Stimulated activated naive CD4-positive, alpha-beta T cell treated with Interleukin-2 at 50 U/mL for 16 hours (primary cell): Measurements from ENCODE around the gene CYP4F22.

Experiments
- DNase-seq: peaks from one replicate; lab custom pipeline; 2025; lab: John Stamatoyannopoulos, UW

CYP4F22 gene

DNA sequence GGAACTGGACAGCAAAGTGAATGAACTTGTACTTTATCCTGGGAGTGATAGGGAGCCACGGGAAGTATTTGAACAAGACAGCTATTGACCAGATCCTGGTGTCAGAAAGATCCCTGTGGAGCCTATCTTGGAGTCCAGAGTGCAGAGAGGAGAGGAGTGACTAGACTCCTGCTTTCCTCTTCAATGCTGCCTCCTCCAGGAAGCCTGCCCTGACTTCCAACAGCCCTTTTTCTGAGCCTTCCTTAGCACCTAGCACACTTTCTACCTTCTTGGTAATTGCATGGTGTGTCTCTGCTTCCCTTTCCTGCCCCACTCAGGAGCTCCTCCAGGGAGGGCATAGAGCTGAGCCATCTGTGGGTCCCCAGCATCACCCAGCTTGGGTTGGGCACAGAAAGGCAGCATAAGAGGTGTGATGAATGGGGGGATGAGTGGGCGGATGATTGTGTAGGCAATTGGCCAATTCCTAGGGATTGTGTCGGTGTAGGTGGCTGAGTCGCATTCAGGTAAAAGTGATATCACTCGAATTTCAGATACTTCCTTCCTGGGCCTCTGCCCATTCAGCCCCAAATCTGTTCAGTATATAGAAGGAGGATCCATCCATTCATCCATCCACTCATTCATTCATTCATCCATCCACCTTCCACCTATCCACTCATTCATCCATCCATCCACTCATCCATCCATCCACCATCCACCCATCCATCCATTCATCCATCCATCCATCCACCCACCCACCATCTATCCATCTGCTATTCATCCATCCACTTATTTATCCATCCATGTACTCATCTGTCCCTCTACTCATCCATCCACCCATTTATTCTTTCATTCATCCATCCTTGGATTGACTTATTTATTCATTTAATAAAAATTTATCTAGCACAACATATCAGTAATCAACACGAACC is 26.9 kb downstream of the CYP4F22 start:
- no peak for DNase-seq

DNA sequence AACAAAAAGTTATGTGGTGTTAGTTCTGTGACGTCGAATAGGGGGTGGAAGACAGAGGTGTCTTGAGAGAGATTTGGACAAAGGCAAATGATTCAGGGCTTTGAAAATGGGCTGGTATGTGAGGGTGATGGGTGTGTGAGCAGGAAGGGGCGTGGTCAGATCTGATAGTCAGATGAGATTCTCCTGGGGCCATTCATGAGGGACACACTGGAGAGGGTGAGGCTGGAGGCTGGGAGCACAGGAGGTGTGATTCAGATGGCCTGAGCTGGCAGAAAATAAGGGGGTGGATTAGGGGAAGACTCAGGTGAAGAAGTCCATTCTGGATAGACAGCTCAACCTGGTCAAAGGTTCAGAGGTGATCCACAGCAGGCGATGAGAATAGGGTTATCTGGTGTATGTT is 28.0 kb downstream of the CYP4F22 start:
- no peak for DNase-seq

DNA sequence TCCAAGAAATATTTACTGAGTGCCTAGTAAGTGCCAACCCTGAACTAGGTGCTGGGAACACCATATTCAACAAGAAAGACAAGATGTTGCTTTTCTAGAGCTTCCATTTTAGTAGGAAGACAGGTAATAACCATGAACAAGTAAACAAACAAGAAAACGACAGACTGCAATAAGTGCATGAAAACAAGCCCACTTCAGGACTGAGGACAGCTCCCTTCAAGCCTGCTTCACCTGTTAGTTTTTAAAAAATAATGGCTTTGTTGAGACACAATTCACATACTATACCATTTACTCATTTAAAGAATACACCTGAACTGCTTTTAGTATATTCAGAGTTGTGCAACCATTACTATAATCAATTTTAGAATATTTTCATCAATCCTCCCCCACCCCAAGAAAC is 30.4 kb downstream of the CYP4F22 start:
- no peak for DNase-seq

DNA sequence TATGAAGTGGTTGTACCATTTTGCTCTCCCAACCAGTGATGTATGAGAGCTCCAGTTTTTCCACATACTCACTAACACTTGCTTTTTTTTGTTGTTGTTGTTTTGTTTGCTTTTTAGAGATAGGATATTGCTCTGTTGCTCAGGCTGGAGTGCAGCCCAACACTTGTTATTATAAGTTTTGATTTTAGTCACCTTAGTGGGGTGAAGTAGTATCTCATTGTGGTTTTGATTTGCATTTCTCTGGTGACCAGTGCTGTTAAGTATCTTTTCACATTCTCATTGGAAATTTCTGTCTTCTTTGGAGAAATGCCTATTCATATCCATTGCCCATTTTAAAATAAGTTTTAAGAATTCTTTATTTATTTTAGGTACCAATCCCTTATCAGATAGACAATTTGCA is 31.3 kb downstream of the CYP4F22 start:
- no peak for DNase-seq

DNA sequence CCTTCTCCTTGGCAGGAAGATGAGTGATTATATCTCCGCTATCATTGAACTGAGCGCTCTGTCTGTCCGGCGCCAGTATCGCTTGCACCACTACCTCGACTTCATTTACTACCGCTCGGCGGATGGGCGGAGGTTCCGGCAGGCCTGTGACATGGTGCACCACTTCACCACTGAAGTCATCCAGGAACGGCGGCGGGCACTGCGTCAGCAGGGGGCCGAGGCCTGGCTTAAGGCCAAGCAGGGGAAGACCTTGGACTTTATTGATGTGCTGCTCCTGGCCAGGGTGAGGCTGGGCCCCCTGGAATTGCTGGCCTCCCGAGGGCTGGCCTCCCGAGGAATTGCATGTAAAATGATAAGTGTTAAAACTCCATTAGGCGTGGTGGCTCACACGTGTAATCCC is 32.1 kb downstream of the CYP4F22 start:
- DNase-seq = no peak

DNA sequence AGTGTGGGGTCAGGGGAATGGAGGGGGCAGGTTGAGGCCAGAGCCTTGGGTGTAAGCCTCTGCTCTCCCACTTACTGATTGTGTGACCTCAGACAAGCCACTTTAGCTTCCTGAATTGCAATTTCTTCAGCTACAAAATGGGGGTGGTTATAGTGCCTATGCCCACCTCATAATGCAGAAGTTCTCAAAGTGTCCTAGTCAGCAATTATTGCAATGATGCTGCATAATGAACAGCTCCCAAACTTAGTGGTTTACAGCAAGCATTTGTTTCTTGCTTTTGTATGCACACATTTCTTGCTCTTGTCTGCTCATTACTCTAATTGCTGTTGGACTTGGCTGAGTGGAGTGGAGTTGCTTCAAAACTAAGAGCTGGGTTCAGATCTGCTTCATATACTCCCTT is 36.0 kb downstream of the CYP4F22 start:
- DNase-seq = no peak

DNA sequence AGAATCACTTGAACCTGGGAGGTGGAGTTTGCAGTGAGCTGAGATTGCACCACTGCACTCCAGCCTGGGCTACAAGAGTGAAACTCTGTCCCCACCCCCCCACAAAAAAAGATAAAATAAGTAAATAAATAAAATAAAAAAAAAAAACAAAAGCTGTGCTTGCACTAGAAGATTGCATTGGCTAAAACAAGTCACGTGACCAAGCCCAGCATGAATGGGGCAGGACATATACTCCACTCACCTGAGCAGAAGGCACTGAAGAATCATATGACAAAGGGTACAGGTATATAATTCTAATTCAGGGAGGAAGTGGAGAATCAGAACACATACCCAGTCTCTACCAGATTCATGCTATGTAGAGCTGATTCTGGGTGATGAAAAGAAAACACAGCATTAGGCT is 36.6 kb downstream of the CYP4F22 start:
- DNase-seq = no peak

DNA sequence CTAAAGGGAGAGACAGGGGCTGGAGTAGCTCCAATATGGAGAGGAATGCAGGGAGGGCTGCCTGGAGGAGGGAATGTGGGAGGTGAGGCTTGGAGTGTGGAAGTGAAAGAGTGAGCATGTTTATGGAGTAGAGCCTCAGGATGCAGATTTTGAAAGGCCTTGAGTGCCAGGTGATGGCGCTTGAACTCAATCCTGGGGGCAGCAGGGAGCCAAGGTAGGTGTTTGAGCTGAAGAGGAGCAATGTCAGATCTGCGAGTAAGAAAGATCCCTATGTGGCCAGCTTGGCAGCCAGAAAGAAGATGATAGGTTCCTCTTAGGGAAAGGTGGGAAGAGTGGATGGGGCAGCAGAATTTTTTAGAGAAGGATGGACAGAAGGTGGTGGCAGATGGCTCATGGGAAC is 40.3 kb downstream of the CYP4F22 start:
- DNase-seq = no peak

DNA sequence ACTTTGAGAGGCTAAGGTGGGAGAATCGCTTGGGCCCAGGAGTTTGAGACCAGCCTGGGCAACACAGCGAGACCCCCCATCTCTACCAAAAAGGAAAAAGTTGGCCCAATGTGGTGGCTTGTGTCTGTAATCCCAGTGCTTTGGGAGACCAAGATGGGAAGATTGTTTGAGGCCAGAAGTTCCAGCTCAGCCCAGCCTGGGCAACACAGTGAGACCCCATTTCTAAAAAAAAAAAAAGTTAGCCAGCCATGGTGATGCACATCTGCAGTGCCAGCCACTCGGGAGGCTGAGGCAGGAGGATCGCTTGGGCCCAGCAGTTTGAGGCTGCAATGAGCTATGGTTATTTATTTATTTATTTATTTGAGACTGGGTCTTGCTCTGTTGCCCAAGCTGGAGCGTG is 41.3 kb downstream of the CYP4F22 start:
- DNase-seq = no peak

DNA sequence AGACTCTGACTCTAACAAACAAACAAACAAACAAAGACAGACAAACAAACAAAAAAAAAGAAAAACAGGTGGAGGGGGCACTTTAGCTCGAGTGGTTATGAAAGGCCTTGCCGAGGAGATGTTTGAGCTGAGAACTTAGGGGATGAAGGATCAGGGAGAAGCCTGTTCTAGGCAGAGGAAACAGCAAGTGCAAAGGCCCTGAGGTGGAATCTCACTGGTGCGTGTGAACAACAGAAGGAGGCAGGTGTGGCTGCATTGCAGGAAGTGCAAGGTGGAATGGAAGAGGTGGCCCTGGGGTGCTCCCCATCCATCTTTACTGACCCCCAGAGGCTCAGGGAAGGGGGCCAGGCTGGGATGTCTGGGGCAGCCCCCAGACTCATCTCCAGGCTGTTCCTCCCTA is 41.9 kb downstream of the CYP4F22 start:
- no peak for DNase-seq

DNA sequence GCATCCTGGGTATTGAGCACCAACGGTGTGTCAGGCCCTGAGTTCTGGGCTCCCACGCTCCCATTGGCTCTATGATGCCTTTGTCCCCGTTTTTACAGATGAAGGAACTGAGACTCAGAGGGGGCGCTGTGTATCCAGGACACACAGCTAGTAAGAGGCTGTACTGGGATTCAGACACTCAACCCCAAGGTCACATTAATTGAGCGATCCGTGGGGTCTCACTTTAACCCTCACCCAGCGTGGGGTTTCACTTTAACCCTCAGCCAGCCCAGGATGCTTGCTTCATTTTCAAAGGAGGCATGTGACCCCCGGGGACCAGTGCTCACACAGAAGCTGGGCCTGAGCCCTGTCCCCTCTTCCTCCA is 42.6 kb downstream of the CYP4F22 start:
- no peak for DNase-seq

DNA sequence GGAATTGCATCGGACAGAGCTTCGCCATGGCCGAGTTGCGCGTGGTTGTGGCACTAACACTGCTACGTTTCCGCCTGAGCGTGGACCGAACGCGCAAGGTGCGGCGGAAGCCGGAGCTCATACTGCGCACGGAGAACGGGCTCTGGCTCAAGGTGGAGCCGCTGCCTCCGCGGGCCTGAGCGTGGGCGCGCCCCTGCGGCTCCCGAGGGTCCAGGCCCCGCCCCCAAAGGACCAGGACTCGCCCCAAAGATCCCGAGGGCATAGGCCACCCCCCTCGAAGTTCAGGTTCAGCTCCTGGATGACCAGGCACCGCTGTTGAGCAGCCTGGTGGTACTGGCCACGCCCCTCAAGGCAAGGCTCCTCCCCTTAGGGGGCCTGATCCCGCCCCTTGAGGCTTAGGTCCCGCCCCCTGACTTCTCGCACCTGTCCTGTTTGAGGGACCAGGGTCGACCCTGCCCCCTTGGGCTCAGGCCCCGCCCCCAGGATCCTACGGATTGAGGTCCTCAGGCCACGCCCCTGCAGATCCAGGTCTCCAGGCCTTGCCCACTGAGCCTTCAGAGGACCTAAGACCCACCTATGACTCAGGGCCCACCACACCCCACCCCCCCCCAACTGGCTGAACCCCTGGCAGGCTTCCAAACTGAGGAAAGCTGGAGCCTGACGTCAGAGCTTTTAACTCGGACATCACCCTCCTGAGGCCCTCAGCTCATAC is 43.1 kb downstream of the CYP4F22 start:
- peak; percentile 51 for DNase-seq

DNA sequence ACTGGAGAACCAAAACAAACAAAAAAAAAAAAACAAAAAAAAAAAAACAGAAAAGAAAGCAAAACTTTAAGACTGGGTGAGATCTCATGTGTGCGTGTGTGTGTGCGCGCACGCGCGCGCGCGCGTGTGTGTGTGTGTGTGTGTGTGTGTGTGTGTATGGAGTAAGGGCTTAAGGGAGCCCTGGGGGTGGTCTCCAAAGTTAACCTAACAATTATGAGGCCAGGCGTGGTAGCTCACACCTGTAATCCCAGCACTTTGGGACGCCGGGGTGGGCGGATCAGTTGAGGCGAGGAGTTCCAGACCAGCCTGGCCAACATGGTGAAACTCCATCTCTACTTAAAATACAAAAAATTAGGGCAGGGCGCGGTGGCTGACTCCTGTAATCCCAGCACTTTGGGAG is 46.7 kb downstream of the CYP4F22 start:
- no peak for DNase-seq

DNA sequence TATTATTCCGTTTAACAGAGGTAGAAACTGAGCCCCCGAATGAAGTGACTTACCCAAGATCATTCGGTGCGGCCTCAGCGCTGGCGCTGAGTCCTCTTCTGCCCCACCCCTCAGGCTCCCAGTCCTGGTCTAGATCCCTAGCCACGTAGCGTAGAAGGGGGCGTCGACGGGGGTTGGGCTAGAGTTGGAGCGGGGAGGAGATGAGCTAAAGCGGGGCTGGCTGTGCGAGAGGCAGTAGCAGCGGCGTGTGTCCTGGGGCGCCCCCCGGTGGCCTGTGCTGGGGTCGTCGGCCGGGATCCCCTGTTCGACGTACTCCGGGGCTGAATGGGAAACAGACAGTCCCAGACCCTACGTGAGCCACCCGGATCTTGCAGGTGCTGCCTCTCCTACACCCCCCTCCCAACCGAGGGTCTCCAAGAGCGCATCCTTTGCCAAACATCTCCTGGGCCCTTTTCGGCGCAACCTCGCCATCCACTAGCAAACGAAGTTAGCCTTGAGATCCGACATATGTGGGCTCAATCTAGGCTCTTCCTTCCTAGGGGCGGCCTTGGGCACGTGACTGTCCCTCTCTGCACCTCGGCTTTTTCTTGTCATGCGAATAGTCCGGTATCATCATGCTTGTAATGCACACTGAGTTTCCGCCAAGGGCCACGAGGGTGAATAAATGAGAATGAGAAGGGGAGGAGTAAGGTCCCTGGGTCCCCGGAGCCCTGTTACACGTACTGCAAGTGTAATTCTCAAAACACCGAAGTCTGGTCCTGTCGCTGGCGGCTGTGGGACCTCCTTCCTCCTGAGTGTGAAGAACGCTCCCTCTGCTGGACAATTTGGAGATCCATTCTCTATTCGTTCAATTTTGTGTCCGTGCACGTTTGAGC is 47.7 kb downstream of the CYP4F22 start:
- DNase-seq = peak; percentile 96

DNA sequence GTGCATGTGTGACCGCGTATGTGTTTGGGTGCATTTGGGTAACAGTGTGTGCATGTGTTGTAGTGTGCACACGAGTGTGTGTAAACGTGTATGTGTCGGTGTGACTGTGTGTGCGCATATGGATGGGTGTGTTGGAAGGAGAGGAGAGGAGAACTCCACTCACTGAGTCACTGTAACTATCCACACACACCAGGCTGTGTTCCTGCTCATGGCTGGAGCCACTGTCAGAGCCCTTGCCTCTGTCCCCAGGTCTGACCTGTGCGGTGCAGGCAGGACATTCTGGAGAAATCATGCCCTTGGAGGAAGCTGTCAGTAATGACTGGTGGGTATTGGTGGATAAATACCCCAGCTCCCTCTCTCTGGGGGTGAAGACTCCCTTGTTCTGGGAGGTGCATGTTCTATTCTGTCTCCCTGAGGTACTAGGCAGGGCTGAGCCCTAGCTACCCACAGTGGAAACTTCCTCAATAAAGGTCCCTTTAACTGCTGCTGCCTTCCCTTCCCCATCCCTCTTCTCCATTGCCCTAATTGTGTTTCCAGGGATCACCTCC is 48.4 kb downstream of the CYP4F22 start:
- no peak for DNase-seq

DNA sequence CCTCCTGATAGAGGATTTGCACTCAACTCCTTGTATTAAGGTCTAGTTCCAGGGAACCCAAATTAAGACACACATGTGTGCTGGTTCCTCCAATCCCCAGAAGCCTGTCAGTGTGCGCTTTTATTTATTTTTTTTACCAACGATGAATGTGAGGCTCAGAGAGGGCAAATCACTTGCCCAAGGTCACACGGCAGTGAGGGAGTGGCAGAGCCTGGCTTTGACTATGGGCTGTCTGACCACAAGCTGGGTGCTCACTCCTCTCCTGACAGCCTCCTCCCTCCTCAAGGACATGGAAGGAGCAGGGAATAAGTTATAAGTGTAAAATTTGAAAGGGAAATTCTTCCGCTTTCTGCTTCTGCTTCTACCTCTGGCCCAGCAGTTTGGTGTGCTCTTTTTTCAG is 48.9 kb downstream of the CYP4F22 start:
- DNase-seq = no peak

DNA sequence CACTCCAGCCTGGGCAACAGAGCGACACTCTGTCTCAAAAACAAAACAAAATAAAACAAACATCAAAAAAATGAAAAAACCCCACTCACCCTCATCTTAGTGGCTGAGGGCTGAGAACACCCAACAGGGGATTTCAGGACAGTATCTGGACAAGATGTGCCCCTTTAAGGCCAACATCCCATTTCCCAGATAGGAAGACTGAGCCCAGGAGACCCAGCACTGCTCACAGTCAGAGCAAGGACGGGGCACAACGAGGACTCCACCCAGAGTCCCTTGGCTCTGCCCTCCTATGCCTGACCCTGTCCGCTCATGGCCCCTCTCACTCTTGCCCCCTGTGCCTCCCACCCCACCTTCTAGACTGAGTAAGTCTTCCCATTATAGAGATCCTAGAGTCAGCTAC is 53.8 kb downstream of the CYP4F22 start:
- no peak for DNase-seq

DNA sequence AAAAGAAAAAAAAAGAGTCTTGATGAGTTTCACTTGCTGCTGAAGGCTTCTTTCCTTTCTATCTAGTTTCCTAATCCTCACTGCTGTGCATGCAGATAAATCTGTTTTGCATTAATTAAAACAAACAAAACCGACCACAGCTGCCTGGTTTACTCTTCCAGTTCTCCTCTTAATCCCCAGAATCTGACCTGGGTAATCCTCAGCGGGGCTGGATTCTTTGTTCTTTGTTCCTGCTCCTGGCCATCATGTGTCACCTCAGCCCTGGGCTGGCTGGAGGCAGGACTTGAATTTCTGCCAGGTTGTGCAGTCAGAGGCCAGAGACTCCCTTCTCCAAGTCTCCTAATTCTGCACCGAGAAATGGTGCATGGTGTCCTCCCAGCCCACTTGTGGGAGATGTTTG is 54.5 kb downstream of the CYP4F22 start:
- DNase-seq = no peak

DNA sequence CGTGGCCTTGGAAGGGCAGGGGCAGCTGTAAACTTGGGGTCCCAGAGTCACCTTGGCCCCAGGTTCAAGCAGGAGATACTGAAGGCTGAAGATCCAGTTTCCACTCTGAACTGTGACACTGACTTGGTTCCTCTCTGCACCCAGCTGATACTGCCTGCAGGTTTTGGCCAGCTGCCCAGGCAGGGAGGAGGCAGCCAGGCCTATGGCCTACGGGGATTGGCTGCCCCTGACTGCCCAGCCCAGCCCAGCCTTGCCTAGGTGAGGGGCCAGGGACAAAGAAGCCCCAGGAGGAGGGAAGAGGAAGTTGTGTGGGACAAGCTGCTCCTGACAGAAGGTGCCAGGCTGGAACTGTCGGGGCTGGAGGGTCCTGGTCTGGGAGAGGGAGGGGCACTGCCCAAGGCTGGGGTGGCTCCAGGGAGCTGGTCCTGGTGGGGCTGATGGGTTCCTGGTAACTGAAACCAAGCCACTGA is 55.0 kb downstream of the CYP4F22 start:
- no peak for DNase-seq

DNA sequence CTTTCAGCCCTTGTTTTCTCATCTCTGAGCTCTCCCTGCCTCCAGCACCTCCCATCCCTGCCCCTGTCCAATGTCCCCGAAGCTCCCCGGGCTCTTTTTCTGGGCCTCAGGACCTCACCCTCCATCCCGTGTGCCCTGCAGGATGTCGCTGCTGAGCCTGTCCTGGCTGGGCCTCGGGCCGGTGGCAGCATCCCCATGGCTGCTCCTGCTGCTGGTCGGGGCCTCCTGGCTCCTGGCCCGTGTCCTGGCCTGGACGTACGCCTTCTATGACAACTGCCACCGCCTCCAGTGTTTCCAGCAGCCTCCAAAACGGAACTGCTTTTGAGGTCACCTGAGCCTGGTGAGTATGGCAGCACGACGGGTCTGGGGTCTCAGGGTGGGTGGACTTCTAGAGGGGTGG is 55.6 kb downstream of the CYP4F22 start:
- no peak for DNase-seq

DNA sequence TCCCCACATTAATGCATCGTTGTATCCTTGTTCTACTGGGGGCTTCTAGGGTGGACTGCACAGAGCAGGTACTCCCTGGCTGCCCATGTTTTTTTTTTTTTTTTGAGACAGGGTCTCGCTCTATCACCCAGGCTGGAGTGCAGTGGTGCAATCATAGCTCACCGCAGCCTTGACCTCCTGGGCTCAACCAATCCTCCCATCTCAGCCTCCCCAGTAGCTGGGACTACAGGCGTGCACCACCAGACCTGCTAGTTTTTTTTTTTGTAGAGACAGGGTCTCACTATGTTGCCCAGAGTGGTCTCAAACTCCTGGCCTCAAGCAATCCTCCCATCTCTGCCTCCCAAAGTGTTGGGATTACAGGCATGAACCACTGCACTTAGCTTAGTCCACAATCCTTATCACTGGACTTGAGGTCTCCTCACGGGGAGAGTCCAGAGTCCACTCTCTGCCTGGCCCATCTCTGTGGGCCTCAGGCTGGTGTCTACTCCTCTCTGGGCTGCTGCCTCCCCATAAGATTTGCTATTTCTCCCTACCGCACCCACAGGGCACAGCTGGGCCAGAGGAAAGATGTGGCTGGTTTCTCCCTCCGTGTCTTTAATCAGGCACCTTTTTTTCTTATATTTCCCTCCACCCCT is 56.3 kb downstream of the CYP4F22 start:
- no peak for DNase-seq

DNA sequence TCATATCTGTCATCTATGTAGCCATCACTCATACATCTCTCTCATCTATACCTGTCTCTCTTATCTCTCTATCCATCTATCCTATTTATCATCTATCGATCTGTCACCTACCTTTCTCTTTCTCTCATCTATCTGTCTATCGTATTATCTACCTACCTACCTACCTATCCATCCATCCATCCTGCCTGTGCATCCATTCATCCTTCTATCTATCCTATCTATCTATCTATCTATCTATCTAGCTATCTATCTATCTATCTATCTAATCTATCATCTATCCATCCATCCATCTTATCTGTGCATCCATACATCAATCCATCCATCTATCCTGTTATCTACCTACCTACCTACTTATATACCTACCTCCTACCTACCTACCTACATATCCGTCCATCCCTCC is 62.1 kb downstream of the CYP4F22 start:
- no peak for DNase-seq
